ENCODE results near the gene ANKRD44. TPM values are rescaled to one million over a fixed set of nuclear protein-coding genes. Genes with fewer than 3 reads are reported as not detected.

The ANKRD44 gene
- total and polyA plus RNA-seq, 2 experiments from 2014 or later: 2.9 to 4.9 TPM

- Histone ChIP-seq H3K9me2 (ENCODE audit: insufficient read depth) (no peaks in the 10 kb centered on the region), H4K20me1 (ENCODE audit: insufficient read depth) (no peaks in the 10 kb centered on the region), H3K79me2 (ENCODE audit: insufficient read depth) (no peaks in the 10 kb centered on the region), H3K9me3 (ENCODE audit: low read depth) (no peaks in the 10 kb centered on the region), H3K27ac (no peak overlapping the region), H3K4me3 (no peak overlapping the region), H2AFZ (no peak overlapping the region), H3F3A (ENCODE audit: insufficient read depth) (no peaks in the 10 kb centered on the region), H3K9ac (no peak overlapping the region), H3K4me2 (ENCODE audit: unreplicated experiment) (no peak overlapping the region), H3K36me3 (ENCODE audit: low read depth) (no peaks in the 10 kb centered on the region), H3K4me1 (ENCODE audit: insufficient read depth) (no peaks in the 10 kb centered on the region), H3K27me3 (replicated peaks; ENCODE audit: insufficient read depth) (peaks cover 18% of the 10 kb centered on the region)
- TF ChIP-seq EZH2 (IDR thresholded peaks at IDR 0.05; ENCODE audit: insufficient read depth, poor library complexity, severe bottlenecking): no peak
- no peak for TF ChIP-seq EZH2phosphoT487 (IDR thresholded peaks at IDR 0.05; ENCODE audit: insufficient read depth, low read depth)
- in situ Hi-C loops (cut with MboI): no loop called here
- WGBS, 2 experiments (ENCODE audit: low coverage in 1 of 2, low lambda C conversion rate in 2 of 2, missing lambda C conversion rate in 2 of 2): 4 to 10% methylated on average over 1 of the region's 1 CpG
- no peak for DNase-seq
These were observed 17.0 kb upstream of the ANKRD44 start for GRCh38 chr2:197327472-197328098.

- in situ Hi-C loops (cut with MboI): no loop called here
- Histone ChIP-seq H4K20me1 (ENCODE audit: insufficient read depth) (no peaks in the 10 kb centered on the region), H3K36me3 (ENCODE audit: low read depth) (no peaks in the 10 kb centered on the region), H3K27ac (no peak overlapping the region), H3K9me2 (ENCODE audit: insufficient read depth) (no peaks in the 10 kb centered on the region), H3K4me1 (ENCODE audit: insufficient read depth) (no peaks in the 10 kb centered on the region), H2AFZ (no peak overlapping the region), H3K9me3 (ENCODE audit: low read depth) (no peaks in the 10 kb centered on the region), H3K9ac (no peak overlapping the region), H3K4me2 (ENCODE audit: unreplicated experiment) (no peak overlapping the region), H3K79me2 (ENCODE audit: insufficient read depth) (no peaks in the 10 kb centered on the region), H3F3A (ENCODE audit: insufficient read depth) (no peaks in the 10 kb centered on the region), H3K27me3 (replicated peaks; ENCODE audit: insufficient read depth) (peaks cover 18% of the 10 kb centered on the region), H3K4me3 (no peak overlapping the region)
- WGBS, 2 experiments (ENCODE audit: low coverage in 1 of 2, low lambda C conversion rate in 2 of 2, missing lambda C conversion rate in 2 of 2): 72 to 83% methylated on average over 3 of the region's 3 CpGs
- no peak for DNase-seq
- TF ChIP-seq EZH2phosphoT487 (IDR thresholded peaks at IDR 0.05; ENCODE audit: insufficient read depth, low read depth) (no peak), EZH2 (IDR thresholded peaks at IDR 0.05; ENCODE audit: insufficient read depth, poor library complexity, severe bottlenecking) (no peak)
These were observed 16.5 kb upstream of the ANKRD44 start for GRCh38 chr2:197327073-197327471.

- no peak overlapping the region for H3K4me2 ChIP-seq (ENCODE audit: unreplicated experiment)
- H3K9ac ChIP-seq: no peak overlapping the region
- TF ChIP-seq EZH2 (IDR thresholded peaks at IDR 0.05; ENCODE audit: insufficient read depth, poor library complexity, severe bottlenecking) (no peak), EZH2phosphoT487 (IDR thresholded peaks at IDR 0.05; ENCODE audit: insufficient read depth, low read depth) (no peak)
- H2AFZ ChIP-seq: no peak overlapping the region
- H3K79me2 ChIP-seq (ENCODE audit: insufficient read depth): no peaks in the 10 kb centered on the region
- H3K27ac ChIP-seq: no peak overlapping the region
- H3F3A ChIP-seq (ENCODE audit: insufficient read depth): no peaks in the 10 kb centered on the region
- H3K9me2 ChIP-seq (ENCODE audit: insufficient read depth): no peaks in the 10 kb centered on the region
- H3K4me1 ChIP-seq (ENCODE audit: insufficient read depth): no peaks in the 10 kb centered on the region
- in situ Hi-C loops (cut with MboI): no loop called here
- no peak overlapping the region for H3K4me3 ChIP-seq
- H3K27me3 ChIP-seq (replicated peaks; ENCODE audit: insufficient read depth): peaks cover 18% of the 10 kb centered on the region
- DNase-seq: no peak
- no peaks in the 10 kb centered on the region for H3K9me3 ChIP-seq (ENCODE audit: low read depth)
- H3K36me3 ChIP-seq (ENCODE audit: low read depth): no peaks in the 10 kb centered on the region
- no peaks in the 10 kb centered on the region for H4K20me1 ChIP-seq (ENCODE audit: insufficient read depth)
These were observed 14.2 kb upstream of the ANKRD44 start for GRCh38 chr2:197324801-197325200.

- in situ Hi-C loops (cut with MboI): no loop called here
- TF ChIP-seq EZH2 (IDR thresholded peaks at IDR 0.05; ENCODE audit: insufficient read depth, poor library complexity, severe bottlenecking): no peak
- no peak for TF ChIP-seq EZH2phosphoT487 (IDR thresholded peaks at IDR 0.05; ENCODE audit: insufficient read depth, low read depth)
- 74 to 81% methylated on average over 11 of the region's 11 CpGs for WGBS, 2 experiments (ENCODE audit: low coverage in 1 of 2, low lambda C conversion rate in 2 of 2, missing lambda C conversion rate in 2 of 2)
These were observed 12.4 kb upstream of the ANKRD44 start for GRCh38 chr2:197322724-197323720.

More at GRCh38 chr2:197322724-197323720, 12.4 kb upstream of the ANKRD44 start:
- H2AFZ ChIP-seq: no peak overlapping the region
- no peak overlapping the region for H3K4me2 ChIP-seq (ENCODE audit: unreplicated experiment)
- H3K79me2 ChIP-seq (ENCODE audit: insufficient read depth): no peaks in the 10 kb centered on the region
- no peaks in the 10 kb centered on the region for H3K4me1 ChIP-seq (ENCODE audit: insufficient read depth)
- no peak overlapping the region for H3K9ac ChIP-seq
- no peak overlapping the region for H3K27ac ChIP-seq
- no peaks in the 10 kb centered on the region for H3K36me3 ChIP-seq (ENCODE audit: low read depth)
- no peaks in the 10 kb centered on the region for H3K9me3 ChIP-seq (ENCODE audit: low read depth)
- peaks cover 18% of the 10 kb centered on the region for H3K27me3 ChIP-seq (replicated peaks; ENCODE audit: insufficient read depth)
- DNase-seq: no peak
- no peaks in the 10 kb centered on the region for H3K9me2 ChIP-seq (ENCODE audit: insufficient read depth)
- no peaks in the 10 kb centered on the region for H4K20me1 ChIP-seq (ENCODE audit: insufficient read depth)
- H3F3A ChIP-seq (ENCODE audit: insufficient read depth): no peaks in the 10 kb centered on the region
- no peak overlapping the region for H3K4me3 ChIP-seq
